ENCODE data around the gene MBD6. TPM values are rescaled to one million over a fixed set of nuclear protein-coding genes. Genes with fewer than 3 reads are reported as not detected.
"Not testable (repeated sequence)": the region's sequence is repeated elsewhere in the genome, so short reads cannot be mapped to it uniquely, and the experiment has no call there.

The MBD6 gene
- total RNA-seq, 1 donor from 2014 or later: 10.0 TPM

- Histone ChIP-seq H3K36me3 (ENCODE audit: control insufficient read depth, insufficient read depth, low read length) (peaks cover 1% of the 10 kb centered on the region), H3K4me3 (ENCODE audit: low read depth, low read length) (no peak overlapping the region), H3K27me3 (ENCODE audit: control insufficient read depth, insufficient read depth, low read length) (no peaks in the 10 kb centered on the region)
- DNase-seq (ENCODE audit: low read depth): no peak
- TF ChIP-seq CTCF (IDR thresholded peaks at IDR 0.05; ENCODE audit: insufficient read depth, low read length, poor library complexity, severe bottlenecking): no peak
These were observed 11.5 kb upstream of the MBD6 start for GRCh38 chr12:57511161-57511560.

- Histone ChIP-seq H3K4me3 (ENCODE audit: low read depth, low read length) (no peak overlapping the region), H3K36me3 (ENCODE audit: control insufficient read depth, insufficient read depth, low read length) (peaks cover 1% of the 10 kb centered on the region), H3K27me3 (ENCODE audit: control insufficient read depth, insufficient read depth, low read length) (no peaks in the 10 kb centered on the region)
- no peak for DNase-seq (ENCODE audit: low read depth)
- no peak for TF ChIP-seq CTCF (IDR thresholded peaks at IDR 0.05; ENCODE audit: insufficient read depth, low read length, poor library complexity, severe bottlenecking)
These were observed 10.9 kb upstream of the MBD6 start for GRCh38 chr12:57511588-57512325.

- TF ChIP-seq CTCF (IDR thresholded peaks at IDR 0.05; ENCODE audit: insufficient read depth, low read length, poor library complexity, severe bottlenecking): no peak
- Histone ChIP-seq H3K27me3 (ENCODE audit: control insufficient read depth, insufficient read depth, low read length) (no peaks in the 10 kb centered on the region), H3K36me3 (ENCODE audit: control insufficient read depth, insufficient read depth, low read length) (peaks cover 3% of the 10 kb centered on the region), H3K4me3 (ENCODE audit: low read depth, low read length) (no peak overlapping the region)
- no peak for DNase-seq (ENCODE audit: low read depth)
These were observed 10.0 kb upstream of the MBD6 start for GRCh38 chr12:57512665-57513064.

- DNase-seq (ENCODE audit: low read depth): no peak
- Histone ChIP-seq H3K4me3 (ENCODE audit: low read depth, low read length) (no peak overlapping the region), H3K36me3 (ENCODE audit: control insufficient read depth, insufficient read depth, low read length) (peaks cover 3% of the 10 kb centered on the region), H3K27me3 (ENCODE audit: control insufficient read depth, insufficient read depth, low read length) (no peaks in the 10 kb centered on the region)
- TF ChIP-seq CTCF (IDR thresholded peaks at IDR 0.05; ENCODE audit: insufficient read depth, low read length, poor library complexity, severe bottlenecking): no peak
These were observed 9.4 kb upstream of the MBD6 start for GRCh38 chr12:57513266-57513665.

GRCh38 chr12:57513677-57514076 is 8.9 kb upstream of the MBD6 start:
- H3K36me3 ChIP-seq (ENCODE audit: control insufficient read depth, insufficient read depth, low read length); DNase-seq (ENCODE audit: low read depth); H3K27me3 ChIP-seq (ENCODE audit: control insufficient read depth, insufficient read depth, low read length); H3K4me3 ChIP-seq (ENCODE audit: low read depth, low read length): not testable (repeated sequence)

GRCh38 chr12:57514246-57514645 is 8.4 kb upstream of the MBD6 start:
- not testable (repeated sequence) for H3K4me3 ChIP-seq (ENCODE audit: low read depth, low read length); H3K27me3 ChIP-seq (ENCODE audit: control insufficient read depth, insufficient read depth, low read length); DNase-seq (ENCODE audit: low read depth); H3K36me3 ChIP-seq (ENCODE audit: control insufficient read depth, insufficient read depth, low read length)

Data from kidney epithelial cell (primary cell).